IPS DF 4.7 (cell line): ENCODE results near the gene PLCB3.
"Not testable (repeated sequence)": the region's sequence is repeated elsewhere in the genome, so short reads cannot be mapped to it uniquely, and the experiment has no call there.

Source experiments
- DNase-seq: peaks from one replicate; pipeline ENCODE4 v3.0.0-alpha.2; 2013; ENCODE audit warnings: low spot score; ENCODE audit errors: extremely low read depth

The PLCB3 gene

GRCh38 chr11:64235437-64236161 lies 15.7 kb upstream of the PLCB3 start:
- no peak for DNase-seq

GRCh38 chr11:64237484-64237951 lies 13.8 kb upstream of the PLCB3 start:
- DNase-seq = no peak

- no peak for DNase-seq
Measured at GRCh38 chr11:64238076-64238475, 13.3 kb upstream of the PLCB3 start.

- no peak for DNase-seq
Measured at GRCh38 chr11:64238999-64239398, 12.3 kb upstream of the PLCB3 start.

- DNase-seq = no peak
Measured at GRCh38 chr11:64239662-64240434, 11.5 kb upstream of the PLCB3 start.

- no peak for DNase-seq
Measured at GRCh38 chr11:64240435-64241240, 10.7 kb upstream of the PLCB3 start, which contains the start of gene FKBP2. Gene FKBP2 (plus strand): TSS chr11:64241095. CDS start chr11:64242388, 1,293 bp downstream.

- DNase-seq = no peak
Measured at GRCh38 chr11:64241241-64241490, 10.2 kb upstream of the PLCB3 start.

- DNase-seq = no peak
Measured at GRCh38 chr11:64241491-64242374, 9.6 kb upstream of the PLCB3 start.

GRCh38 chr11:64243236-64243854 lies 8.0 kb upstream of the PLCB3 start:
- DNase-seq = no peak

- DNase-seq = no peak
Measured at GRCh38 chr11:64244107-64244506, 7.2 kb upstream of the PLCB3 start.

- no peak for DNase-seq
Measured at GRCh38 chr11:64244966-64245365, 6.4 kb upstream of the PLCB3 start.

- DNase-seq = no peak
Measured at GRCh38 chr11:64245401-64245796, 5.9 kb upstream of the PLCB3 start.

GRCh38 chr11:64245797-64246620 lies 5.3 kb upstream of the PLCB3 start:
- no peak for DNase-seq

- DNase-seq = not testable (repeated sequence)
Measured at GRCh38 chr11:64246621-64246870, 4.8 kb upstream of the PLCB3 start.

GRCh38 chr11:64246871-64247728 lies 4.2 kb upstream of the PLCB3 start, which contains the start of gene PPP1R14B:
Gene PPP1R14B (minus strand): TSS chr11:64246943. CDS start chr11:64246673, 270 bp downstream.
- DNase-seq = no peak

- DNase-seq = no peak
Measured at GRCh38 chr11:64247729-64248531, 3.4 kb upstream of the PLCB3 start.

- no peak for DNase-seq
Measured at GRCh38 chr11:64248578-64248977, 2.8 kb upstream of the PLCB3 start.

- no peak for DNase-seq
Measured at GRCh38 chr11:64249038-64249437, 2.3 kb upstream of the PLCB3 start.
